K562 (cell line): ENCODE results near the gene B3GALT5. TPM values are rescaled to one million over a fixed set of nuclear protein-coding genes. Genes with fewer than 3 reads are reported as not detected.

Source experiments
- ATAC-seq: fragments of 200-7000 bp; cut with Tn5 transposase; 3 replicates; pipeline ENCODE4 v1.9.1; 2020; ENCODE audit warnings: moderate library complexity
- BruUV-seq: library from RNA; stranded (reverse); fragments of 400-500 nt; replicated peaks from 2 replicates; lab custom pipeline; 2021; lab: Mats Ljungman, UMichigan
- CTCF ChIA-PET: fragments of 300-600 bp; formaldehyde crosslinking; extraction: SDS; loops from one replicate; lab custom pipeline; 2021; ENCODE audit warnings: low intra/inter-chr PET ratio; lab: Yijun Ruan, JAX
- POLR2A ChIA-PET: fragments of 300-600, 350-650 bp; sonication (Branson Sonifier 250); formaldehyde crosslinking; extraction: SDS; loops from one replicate; lab custom pipeline; 2021; ENCODE audit warnings: antibody characterized with exemption, inconsistent platforms; lab: Yijun Ruan, JAX
- DNase-seq, 4 experiments: peaks; one replicate each; pipeline versions ENCODE4 v3.0.0 to v3.0.0-alpha.2; 2011 to 2018; ENCODE audit warnings: low spot score in 3 of 4, mixed read lengths in 3 of 4; ENCODE audit errors: extremely low read depth in 1 of 4
- FAIRE-seq: peaks from 2 replicates; lab custom pipeline; 2011; peaks lifted over from hg19 to GRCh38; lab: Jason Lieb, UNC
- H2AFZ ChIP-seq: 2 replicates; pipeline ENCODE4 v1.6.0; 2011; ENCODE audit warnings: low read depth, low read length, control low read depth, inconsistent platforms
- H3K27ac ChIP-seq: fragments of 200-600 bp; 3 replicates; pipeline ENCODE4 v1.8.0; 2011; ENCODE audit warnings: low read depth, mild to moderate bottlenecking, control low read depth, inconsistent platforms, low read length, moderate library complexity, mixed read lengths; ENCODE audit errors: extremely low read depth
- H3K27me3 ChIP-seq, 2 experiments: fragments of 300-600 bp in 1 of 2; 2 replicates in 1 of 2; 3 replicates in 1 of 2; pipeline versions ENCODE4 v1.6.0 to v1.8.0; 2011; ENCODE audit warnings: inconsistent platforms in 2 of 2, low read length in 2 of 2, mild to moderate bottlenecking in 1 of 2, mixed read lengths in 1 of 2, moderate library complexity in 1 of 2; ENCODE audit not compliant: control insufficient read depth in 2 of 2, insufficient read depth in 2 of 2
- H3K36me3 ChIP-seq: fragments of 300-600 bp; 3 replicates; pipeline ENCODE4 v1.8.0; 2011; ENCODE audit warnings: mild to moderate bottlenecking, low read length, inconsistent platforms; ENCODE audit not compliant: control insufficient read depth, insufficient read depth
- H3K4me1 ChIP-seq, 2 experiments: fragments of 200-600 bp in 1 of 2; replicated peaks in 1 of 2; 2 replicates in 1 of 2; 3 replicates in 1 of 2; pipeline versions ENCODE4 v1.5.1 to v1.8.0; 2011; ENCODE audit warnings: inconsistent platforms in 2 of 2, low read length in 2 of 2, mild to moderate bottlenecking in 1 of 2, mixed read lengths in 1 of 2, moderate library complexity in 1 of 2; ENCODE audit not compliant: control insufficient read depth in 2 of 2, insufficient read depth in 2 of 2
- H3K4me2 ChIP-seq: 2 replicates; pipeline ENCODE4 v1.6.1; 2011; ENCODE audit warnings: low read length, control low read depth, inconsistent platforms, mixed read lengths; ENCODE audit not compliant: insufficient read depth
- H3K4me3 ChIP-seq: fragments of 200-600 bp; sonication (generic), shearing (Covaris generic); 2 replicates; pipeline ENCODE4 v1.5.1; 2016; ENCODE audit warnings: control low read depth, inconsistent platforms
- H3K79me2 ChIP-seq: fragments of 200-600 bp; 3 replicates; pipeline ENCODE4 v1.8.0; 2011; ENCODE audit warnings: low read length, inconsistent platforms; ENCODE audit not compliant: control insufficient read depth, insufficient read depth
- H3K9ac ChIP-seq, 2 experiments: 2 replicates each; pipeline versions ENCODE4 v1.6.0 to v1.6.1; 2011; ENCODE audit warnings: low read depth in 2 of 2, low read length in 2 of 2, control low read depth in 1 of 2, inconsistent platforms in 1 of 2, mild to moderate bottlenecking in 1 of 2, mixed read lengths in 1 of 2; ENCODE audit not compliant: insufficient read depth in 1 of 2
- H3K9me1 ChIP-seq: one replicate; pipeline ENCODE4 v1.6.0; 2011; ENCODE audit warnings: inconsistent platforms, mild to moderate bottlenecking, low read length, moderate library complexity; ENCODE audit not compliant: control insufficient read depth, insufficient read depth
- H3K9me3 ChIP-seq: replicated peaks from 2 replicates; pipeline ENCODE4 v1.5.1; 2011; ENCODE audit warnings: low read depth, low read length, inconsistent platforms; ENCODE audit not compliant: control insufficient read depth, insufficient read depth
- H4K20me1 ChIP-seq: replicated peaks from 2 replicates; pipeline ENCODE4 v1.6.1; 2011; ENCODE audit warnings: low read length, inconsistent platforms, mixed read lengths; ENCODE audit not compliant: control insufficient read depth, insufficient read depth
- BHLHE40 ChIP-seq: IDR thresholded peaks from 2 replicates; pipeline ENCODE4 v1.6.1; 2011; ENCODE audit warnings: low read length, improper control_type of control experiment
- CEBPZ ChIP-seq: fragments of 150-350 bp; IDR thresholded peaks from 2 replicates; pipeline ENCODE4 v1.6.1; 2014; ENCODE audit warnings: low read depth, mild to moderate bottlenecking, low read length, borderline replicate concordance
- DPF2 ChIP-seq: fragments of 450-650 bp; IDR thresholded peaks from 2 replicates; pipeline ENCODE4 v1.6.1; 2016
- ETV6 ChIP-seq, 3 experiments: fragments of 150-350 bp in 1 of 3; sonication (generic) in 1 of 3; formaldehyde crosslinking in 1 of 3; IDR thresholded peaks; 2 replicates each; pipeline versions ENCODE4 v1.6.1 to v1.8.0; 2014 to 2022; ENCODE audit warnings: borderline replicate concordance in 2 of 3, low read depth in 2 of 3, antibody characterized with exemption in 1 of 3, low read length in 1 of 3, mild to moderate bottlenecking in 1 of 3, missing genetic modification reagents in 1 of 3
- FOXM1 ChIP-seq, 2 experiments: fragments of 450-650 bp in 1 of 2; sonication (generic) in 1 of 2; formaldehyde crosslinking in 1 of 2; IDR thresholded peaks; 2 replicates each; pipeline versions ENCODE4 v1.6.1 to v1.9.0; 2017 to 2022; ENCODE audit warnings: low read depth in 2 of 2, mild to moderate bottlenecking in 2 of 2, missing genetic modification reagents in 1 of 2, moderate library complexity in 1 of 2
- HES1 ChIP-seq: fragments of 450-650 bp; IDR thresholded peaks from 2 replicates; pipeline ENCODE4 v1.6.1; 2016; ENCODE audit warnings: low read depth, mild to moderate bottlenecking, moderate library complexity
- HLTF ChIP-seq: fragments of 450-650 bp; IDR thresholded peaks from 2 replicates; pipeline ENCODE4 v1.6.1; 2016
- MYC ChIP-seq, 2 experiments: fragments of 250-450 bp in 1 of 2; sonication (Bioruptor Pico) in 1 of 2; IDR thresholded peaks; 2 replicates each; pipeline versions ENCODE4 v1.5.1 to v1.6.1; 2012 to 2021; ENCODE audit warnings: low read depth in 2 of 2, borderline replicate concordance in 1 of 2, improper control_type of control experiment in 1 of 2, low read length in 1 of 2, mild to moderate bottlenecking in 1 of 2, moderate library complexity in 1 of 2
- PHF21A ChIP-seq: fragments of 450-650 bp; IDR thresholded peaks from 2 replicates; pipeline ENCODE4 v1.6.1; 2017; ENCODE audit warnings: low read depth, borderline replicate concordance
- PML ChIP-seq: IDR thresholded peaks from 2 replicates; pipeline ENCODE4 v1.6.1; 2012; ENCODE audit warnings: low read length, inconsistent platforms
- POLR2AphosphoS5 ChIP-seq: IDR thresholded peaks from 2 replicates; pipeline ENCODE4 v1.6.1; 2011; ENCODE audit warnings: mild to moderate bottlenecking, low read depth, low read length, moderate library complexity; ENCODE audit not compliant: control insufficient read depth, insufficient read depth
- POU5F1 ChIP-seq: fragments of 150-350 bp; IDR thresholded peaks from 2 replicates; pipeline ENCODE4 v1.6.1; 2014; ENCODE audit warnings: borderline replicate concordance, low read length, low read depth, mild to moderate bottlenecking; ENCODE audit not compliant: partially characterized antibody
- RFX5 ChIP-seq: IDR thresholded peaks from 2 replicates; pipeline ENCODE4 v1.6.1; 2011; ENCODE audit warnings: low read depth, mild to moderate bottlenecking, improper control_type of control experiment, low read length
- SP1 ChIP-seq: sonication (generic); formaldehyde crosslinking; IDR thresholded peaks from 2 replicates; pipeline ENCODE4 v1.8.1; 2022; ENCODE audit warnings: mild to moderate bottlenecking, missing genetic modification reagents
- SRSF1 ChIP-seq: fragments of 200-400 bp; formaldehyde crosslinking; IDR thresholded peaks from 2 replicates; pipeline ENCODE4 v1.6.1; 2017; ENCODE audit warnings: mild to moderate bottlenecking, low read depth, low read length, moderate library complexity
- ZNF133 ChIP-seq: fragments of 250-450 bp; sonication (Bioruptor Pico); IDR thresholded peaks from 2 replicates; pipeline ENCODE4 v1.4.0; 2020; ENCODE audit warnings: mild to moderate bottlenecking
- ZNF146 ChIP-seq: IDR thresholded peaks from one replicate; pipeline ENCODE4 v1.6.1; 2018; ENCODE audit warnings: missing compliant biosample characterization; ENCODE audit not compliant: unreplicated experiment
- ZNF764 ChIP-seq: fragments of 250-450 bp; sonication (Bioruptor Pico); IDR thresholded peaks from 2 replicates; pipeline ENCODE4 v1.4.0; 2020; ENCODE audit warnings: low read depth, mild to moderate bottlenecking, moderate library complexity
- WGBS: fragments of 100-300 bp; shearing (Covaris generic); methylation state at CpG from one replicate; pipeline ENCODE4 v1.1.6; 2016; ENCODE audit warnings: low coverage, mixed read lengths; ENCODE audit not compliant: insufficient coverage; ENCODE audit errors: missing lambda C conversion rate; 5-methylcytosine and 5-hydroxymethylcytosine counted together
- in situ Hi-C: fragments of 300-500 bp; cut with MboI; formaldehyde crosslinking; loops from 4 replicates; pipeline ENCODE4 v1.15.0; 2018; ENCODE audit warnings: inconsistent platforms, mixed read lengths
- intact Hi-C: fragments of 100-400 bp; cut with micrococcal nuclease; formaldehyde crosslinking; loops from 2 replicates; pipeline ENCODE4 v1.14.2; 2022
- polyA plus RNA-seq, 8 experiments: library from polyadenylated mRNA; depleted of rRNA in 4 of 8; stranded (reverse) in 5 of 8; unstranded in 3 of 8; fragments of >200 nt; fragmentation: Nextera tagmentation in 2 of 8; fragmentation: Illumina TruSeq in 1 of 8; extraction: Ambion mirVana in 2 of 8; extraction: Trizol in 1 of 8; gene quantifications; 2 replicates each; pipeline versions ENCODE4 v1.2.1 to v1.2.3, GENCODE V29; 2011 to 2014; ENCODE audit warnings: inconsistent platforms in 1 of 8, missing spikeins in 1 of 8
- total RNA-seq, 7 experiments: library from RNA; depleted of rRNA in 6 of 7; stranded (reverse); fragments of >200 nt in 6 of 7; fragmentation: Illumina TruSeq in 2 of 7; extraction: Trizol in 2 of 7; gene quantifications; 2 replicates each; pipeline versions ENCODE4 v1.2.1 to v1.2.3, GENCODE V29; 2011 to 2021; ENCODE audit warnings: low replicate concordance in 1 of 7

The B3GALT5 gene
- total and polyA plus RNA-seq, 9 of the 15 experiments (the other 6 are each of a cell fraction or from before 2014, with no cell fraction given), result 0.02 TPM; not detected in 8

- Histone ChIP-seq H3K36me3 (no peaks in the 10 kb centered on the region), H3K9me1 (no peaks in the 10 kb centered on the region), H3K4me1 (no peaks in the 10 kb centered on the region), H3K27me3 (no peaks in the 10 kb centered on the region), H3K27ac (no peak overlapping the region), H2AFZ (no peak overlapping the region), H4K20me1 (no peaks in the 10 kb centered on the region), H3K9ac (no peak overlapping the region), H3K4me2 (no peak overlapping the region), H3K9me3 (no peaks in the 10 kb centered on the region), H3K4me3 (no peak overlapping the region), H3K79me2 (no peaks in the 10 kb centered on the region)
- ATAC-seq, result no peak
- BruUV-seq, result no TSS peak
- 1% methylated on average over 5 of the region's 5 CpGs for WGBS
- ChIA-PET CTCF (interaction anchor here (0.6 kb wide), 1 partner anchor 969 kb away, joined by 3 read pairs; no protein-coding TSS in a partner anchor), POLR2A (interaction anchor here (0.6 kb wide), 1 partner anchor 54 kb away, joined by 3 read pairs; no protein-coding TSS in a partner anchor)
- intact Hi-C loops, result no loop called here
- FAIRE-seq, result no peak
- in situ Hi-C loops, result no loop called here
- no peak for DNase-seq
- TF ChIP-seq POU5F1 (no peak), ZNF146 (CRISPR knock-in tag) (no peak), PHF21A (no peak), CEBPZ (no peak), ETV6 (IDR thresholded peaks at IDR 0.05; ENCODE audit: borderline replicate concordance in 1 of 2, low read depth in 2 of 2, low read length in 1 of 2) (no peak), ETV6 (CRISPR knock-in tag; IDR thresholded peaks at IDR 0.05; ENCODE audit: borderline replicate concordance) (no peak), SRSF1 (no peak), DPF2 (no peak), HLTF (no peak), PML (no peak), ZNF764 (no peak), RFX5 (no peak), SP1 (no peak), POLR2AphosphoS5 (no peak), BHLHE40 (no peak), FOXM1 (IDR thresholded peaks at IDR 0.05; ENCODE audit: low read depth) (no peak), FOXM1 (CRISPR knock-in tag; IDR thresholded peaks at IDR 0.05; ENCODE audit: low read depth) (no peak), HES1 (no peak), MYC (IDR thresholded peaks at IDR 0.05; ENCODE audit: low read depth, low read length) (no peak), MYC (CRISPR knock-in tag; IDR thresholded peaks at IDR 0.05; ENCODE audit: borderline replicate concordance, low read depth) (no peak), ZNF133 (CRISPR knock-in tag) (no peak)
Measured at GRCh38 chr21:39720126-39720778, 107.5 kb downstream of the B3GALT5 start.
